ENCODE results near the gene C5orf47.
"Not testable (repeated sequence)": the region's sequence is repeated elsewhere in the genome, so short reads cannot be mapped to it uniquely, and the experiment has no call there.

C5orf47 gene

DNA sequence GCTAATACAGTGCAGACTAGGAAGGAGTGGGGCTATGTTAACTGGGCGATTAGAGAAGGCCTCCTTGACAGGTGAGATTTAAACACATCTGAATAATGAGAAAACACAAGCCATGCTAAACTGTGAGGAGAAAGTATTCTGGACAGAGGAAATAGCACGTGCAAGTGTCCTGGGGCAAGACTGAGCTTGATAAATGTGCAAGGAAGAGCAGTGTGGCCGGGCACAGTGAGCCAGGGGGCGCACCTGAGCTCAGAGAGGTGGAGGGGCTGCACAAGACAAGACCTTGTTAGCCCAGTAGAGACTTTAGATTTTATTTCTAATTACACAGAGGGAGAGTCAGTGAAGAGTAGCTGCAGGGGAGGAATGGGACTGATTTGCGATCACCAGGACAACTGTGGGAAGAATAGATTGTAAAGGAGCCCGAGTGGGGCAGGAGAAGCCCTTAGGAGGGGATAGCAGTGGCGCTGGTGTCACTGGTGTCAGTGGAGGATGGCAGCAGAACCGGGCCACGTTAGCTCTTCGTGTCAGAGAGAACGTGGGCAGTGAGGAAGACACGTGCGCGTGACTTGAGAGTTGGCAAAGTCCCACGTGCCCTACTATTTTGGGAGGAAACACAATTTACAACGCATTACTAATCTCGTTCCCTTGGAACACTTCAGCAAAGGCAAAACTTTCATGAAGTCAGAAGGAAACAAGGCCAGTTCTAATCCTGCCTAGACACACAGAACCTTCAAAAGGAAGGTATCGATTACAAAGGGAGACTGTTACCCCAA is 17.9 kb upstream of the C5orf47 start:
- no peak for DNase-seq (ENCODE audit: low read depth in 2 of 2)

GRCh38 chr5:173971681-173972345 is 17.2 kb upstream of the C5orf47 start:
- no peak for DNase-seq (ENCODE audit: low read depth in 2 of 2)

GRCh38 chr5:173972607-173972924 is 16.4 kb upstream of the C5orf47 start:
- DNase-seq (ENCODE audit: low read depth in 2 of 2) = no peak

DNA sequence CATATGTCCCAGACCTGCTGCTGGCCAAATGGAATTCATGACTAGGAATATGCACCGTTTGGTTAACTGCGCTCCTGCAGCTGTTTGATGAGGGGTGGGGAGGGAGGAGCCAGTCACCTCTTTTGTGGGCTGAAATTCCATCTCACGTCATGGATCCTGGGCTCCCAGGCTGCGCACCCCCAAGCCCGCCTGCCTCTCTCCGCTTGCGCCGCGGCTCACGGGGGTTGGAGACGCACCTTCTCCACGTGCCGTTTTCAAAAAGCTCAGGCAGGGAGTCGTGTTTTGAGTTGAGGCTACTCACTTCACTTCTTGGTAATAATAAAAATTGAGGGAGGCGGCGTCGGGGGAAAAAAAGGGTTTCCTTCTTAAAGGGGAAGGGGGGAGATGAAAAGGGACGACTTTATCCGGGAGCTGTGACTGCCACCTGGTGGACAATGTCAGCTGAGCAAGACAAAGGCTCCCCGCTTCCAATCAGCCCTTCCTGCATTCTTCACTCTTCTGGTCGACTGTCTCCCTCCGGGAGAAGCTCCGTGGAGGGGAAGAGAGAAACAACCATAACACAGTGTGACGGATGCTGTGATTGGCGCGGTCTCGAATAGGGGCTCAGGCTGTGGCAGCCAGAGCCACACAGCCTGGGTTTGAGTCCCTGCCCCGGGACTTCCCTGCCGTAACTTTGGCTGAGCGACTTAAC is 15.9 kb upstream of the C5orf47 start:
- peak; percentile 45 to 48 for DNase-seq (ENCODE audit: low read depth in 2 of 2)

DNA sequence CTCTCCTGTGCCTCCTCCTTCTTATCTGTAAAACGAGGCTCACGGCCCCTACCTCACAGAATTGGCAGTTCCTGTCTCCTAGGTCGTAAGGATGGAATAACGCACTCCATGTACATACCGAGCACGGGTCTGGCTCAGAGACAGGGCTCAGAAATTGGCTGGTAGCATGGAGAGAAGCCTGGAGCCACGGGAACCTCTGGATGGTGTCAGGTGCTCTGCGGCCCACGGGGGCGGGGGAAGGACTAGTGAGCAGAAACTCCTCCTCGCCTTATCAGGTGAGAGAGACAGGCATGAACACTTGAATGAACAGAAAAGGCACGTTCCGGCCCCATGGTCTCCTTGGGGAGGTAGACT is 15.4 kb upstream of the C5orf47 start:
- no peak for DNase-seq (ENCODE audit: low read depth in 2 of 2)

DNA sequence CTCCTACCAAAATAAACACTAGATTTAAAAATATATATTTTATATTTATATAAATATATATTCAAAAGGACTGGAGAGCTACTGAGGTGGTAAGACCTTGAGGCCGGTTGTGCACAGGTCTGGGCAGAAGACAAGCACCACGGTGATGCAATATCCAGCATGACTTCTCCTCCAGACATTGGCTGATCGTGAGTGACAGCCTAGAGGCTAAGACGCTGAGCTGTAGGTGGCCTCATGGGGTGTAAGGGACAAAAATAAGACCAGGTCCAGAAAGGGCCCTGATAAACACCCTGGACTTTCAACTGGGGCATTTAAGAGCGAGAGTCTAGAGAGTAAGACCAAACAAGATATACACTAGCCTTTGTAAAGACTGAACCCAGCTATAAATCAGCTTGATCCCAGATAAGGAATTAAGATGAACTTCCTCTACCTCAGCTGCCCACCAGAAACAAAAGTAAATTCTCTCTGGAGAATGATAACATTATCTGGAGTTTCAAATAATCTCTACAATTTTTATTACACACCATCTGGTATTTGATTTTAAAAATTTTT is 14.2 kb upstream of the C5orf47 start:
- no peak for DNase-seq (ENCODE audit: low read depth in 2 of 2)

- DNase-seq (ENCODE audit: low read depth in 2 of 2) = no peak
Measured at GRCh38 chr5:173981185-173981761, 7.7 kb upstream of the C5orf47 start.

DNA sequence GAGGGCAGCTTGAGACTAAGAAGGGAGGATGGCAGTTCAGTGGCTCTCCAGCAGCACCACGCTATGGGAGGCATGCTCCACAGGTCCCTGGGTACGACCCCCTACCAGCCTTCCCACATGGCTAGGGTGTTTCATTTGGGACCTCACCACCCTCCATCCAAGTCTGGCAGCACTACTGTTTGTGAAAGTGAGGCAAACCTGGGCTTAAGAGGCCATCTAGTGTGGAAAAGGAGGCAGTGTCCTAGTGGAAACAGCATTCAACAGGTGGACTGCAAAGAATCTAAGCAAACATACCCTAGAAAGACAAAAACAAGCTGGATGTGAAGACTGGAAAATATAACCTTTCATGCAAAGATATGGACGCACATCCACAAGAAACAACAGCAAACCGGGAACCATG is 4.8 kb upstream of the C5orf47 start:
- DNase-seq (ENCODE audit: low read depth in 2 of 2) = no peak

- DNase-seq (ENCODE audit: low read depth in 2 of 2) = no peak
Measured at GRCh38 chr5:173989432-173990082, 587 bp downstream of the C5orf47 start.

DNA sequence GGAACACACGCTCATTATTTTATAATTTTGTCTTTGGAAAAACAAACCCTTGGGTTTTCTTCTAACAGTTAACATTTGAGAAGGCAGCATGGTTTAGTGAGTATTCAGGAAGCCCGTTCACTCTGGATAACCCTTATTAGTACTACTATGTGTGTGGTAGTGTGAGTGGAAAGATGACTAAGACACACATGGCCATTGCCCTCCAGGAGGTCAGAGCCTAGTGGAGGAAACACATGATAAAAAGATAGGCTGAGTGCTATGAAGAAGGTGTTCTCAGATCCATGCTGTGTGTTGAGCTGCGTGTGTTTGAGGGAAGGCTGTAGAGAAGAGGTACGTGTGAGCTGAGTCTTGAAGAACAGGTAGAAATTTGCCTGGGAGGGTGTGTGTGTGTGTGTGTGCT is 8.4 kb downstream of the C5orf47 start:
- no peak for DNase-seq (ENCODE audit: low read depth in 2 of 2)

DNA sequence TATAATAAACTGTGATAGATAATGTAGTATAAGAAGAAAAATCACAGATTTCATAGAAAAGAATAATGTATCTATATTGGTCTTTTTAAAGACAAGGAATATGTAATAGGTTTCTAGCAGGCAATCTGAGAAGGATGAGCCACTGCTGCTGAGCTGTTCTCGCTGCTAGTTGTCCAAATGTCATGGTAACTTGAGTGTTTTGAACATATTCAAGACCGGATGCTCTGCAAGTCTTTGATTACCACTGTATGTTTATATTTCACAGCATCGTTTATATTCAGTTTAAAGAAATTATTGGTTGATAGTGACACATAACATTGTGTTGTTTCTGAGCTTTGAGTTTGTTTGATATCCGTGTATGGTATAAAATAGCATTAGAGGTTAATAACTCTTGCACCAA is 9.6 kb downstream of the C5orf47 start:
- no peak for DNase-seq (ENCODE audit: low read depth in 2 of 2)

DNA sequence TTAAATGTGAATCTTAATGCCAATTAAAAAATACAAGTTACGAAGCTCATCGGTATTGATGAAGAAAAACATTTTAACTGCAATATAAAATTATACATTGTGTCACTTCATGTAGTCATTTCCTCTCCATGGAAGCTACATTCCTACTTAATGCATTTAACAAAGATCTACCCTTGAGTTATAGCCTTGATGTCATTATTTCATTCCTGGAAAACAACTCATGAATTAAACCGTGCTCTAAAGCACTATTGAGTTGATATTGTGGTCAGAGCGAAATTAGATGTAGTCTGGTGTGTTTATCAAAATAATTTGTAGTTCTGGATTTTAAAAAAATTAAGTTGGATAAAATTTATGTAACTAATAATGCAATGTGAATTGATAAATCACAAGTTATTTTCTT is 11.1 kb downstream of the C5orf47 start:
- DNase-seq (ENCODE audit: low read depth in 2 of 2) = no peak

DNA sequence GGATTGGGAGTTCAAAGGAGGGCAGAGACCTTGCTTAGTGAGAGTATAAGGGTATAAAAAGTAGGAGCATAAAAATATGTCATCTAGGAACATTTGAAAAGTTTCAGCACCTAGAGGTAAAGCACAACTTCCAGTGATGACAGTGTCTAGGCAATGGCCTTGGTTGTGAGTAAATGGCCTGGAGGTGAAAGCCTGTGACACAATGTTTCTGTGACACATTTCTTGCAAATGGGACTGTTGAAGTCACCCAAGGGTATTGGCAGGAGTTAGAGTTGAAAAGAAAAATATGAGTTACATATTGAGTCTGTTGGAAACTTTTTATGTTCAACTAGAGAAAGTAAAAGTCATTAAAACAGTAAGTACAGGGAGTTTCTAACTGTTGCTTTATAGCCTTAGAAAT is 14.8 kb downstream of the C5orf47 start:
- DNase-seq (ENCODE audit: low read depth in 2 of 2) = no peak

GRCh38 chr5:174008922-174009321 is 20.0 kb downstream of the C5orf47 start:
- no peak for DNase-seq (ENCODE audit: low read depth in 2 of 2)

DNA sequence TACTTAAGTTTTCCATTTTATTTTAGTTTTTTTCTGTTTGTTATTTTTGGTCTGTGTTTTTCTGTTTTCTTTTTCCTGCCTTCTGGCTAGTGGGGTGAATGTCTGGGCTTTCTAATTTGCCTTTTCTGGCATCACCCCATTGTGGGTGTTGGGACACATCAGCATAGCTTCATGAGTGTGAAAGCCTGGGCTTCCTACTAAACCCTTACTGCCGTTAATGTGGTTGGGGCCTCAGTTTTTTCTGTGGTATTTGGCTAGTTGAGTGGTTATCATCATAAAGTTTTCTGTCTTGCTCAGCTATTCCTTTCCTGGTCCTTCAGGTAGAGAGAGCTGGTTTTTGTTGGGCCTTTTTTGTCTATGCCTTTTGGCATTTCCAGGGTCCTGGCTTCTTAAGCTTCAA is 21.4 kb downstream of the C5orf47 start:
- no peak for DNase-seq (ENCODE audit: low read depth in 2 of 2)

- no peak for DNase-seq (ENCODE audit: low read depth in 2 of 2)
Measured at GRCh38 chr5:174011441-174011840, 22.5 kb downstream of the C5orf47 start.

DNA sequence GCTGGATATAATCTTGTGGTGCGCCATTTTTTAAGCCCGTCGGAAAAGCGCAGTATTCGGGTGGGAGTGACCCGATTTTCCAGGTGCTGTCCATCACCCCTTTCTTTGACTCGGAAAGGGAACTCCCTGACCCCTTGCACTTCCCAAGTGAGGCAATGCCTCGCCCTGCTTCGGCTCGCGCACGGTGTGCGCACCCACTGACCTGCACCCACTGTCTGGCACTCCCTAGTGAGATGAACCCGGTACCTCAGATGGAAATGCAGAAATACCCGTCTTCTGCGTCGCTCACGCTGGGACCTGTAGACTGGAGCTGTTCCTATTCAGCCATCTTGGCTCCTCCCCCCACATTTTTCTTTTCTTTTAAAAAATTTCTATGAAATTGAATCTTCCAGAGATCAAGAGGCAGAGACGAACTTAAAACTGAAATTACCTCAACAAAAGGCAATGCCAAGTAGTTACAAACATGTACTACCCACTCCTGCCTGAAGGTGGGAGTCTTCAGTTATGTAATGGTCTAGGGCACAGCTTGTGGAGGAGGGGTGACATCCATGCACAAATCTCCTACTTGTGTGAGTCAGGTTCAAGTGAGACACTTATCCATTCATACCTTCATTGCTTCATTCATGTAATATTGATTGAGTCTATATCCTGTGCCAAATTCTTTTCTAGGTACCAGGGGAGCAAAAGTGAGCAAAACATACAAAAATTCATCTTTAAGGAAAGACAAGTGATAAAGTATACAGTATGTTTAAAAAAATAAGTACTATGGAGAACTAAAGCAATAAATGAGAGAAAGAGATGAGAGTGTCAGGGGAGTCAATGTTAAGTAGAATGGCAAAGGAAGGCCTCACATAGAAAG is 31.3 kb downstream of the C5orf47 start:
- DNase-seq (ENCODE audit: low read depth in 2 of 2) = not testable (repeated sequence)

GRCh38 chr5:174020928-174021304 is 31.9 kb downstream of the C5orf47 start:
- no peak for DNase-seq (ENCODE audit: low read depth in 2 of 2)

- DNase-seq (ENCODE audit: low read depth in 2 of 2) = no peak
Measured at GRCh38 chr5:174022384-174023095, 33.6 kb downstream of the C5orf47 start.

DNA sequence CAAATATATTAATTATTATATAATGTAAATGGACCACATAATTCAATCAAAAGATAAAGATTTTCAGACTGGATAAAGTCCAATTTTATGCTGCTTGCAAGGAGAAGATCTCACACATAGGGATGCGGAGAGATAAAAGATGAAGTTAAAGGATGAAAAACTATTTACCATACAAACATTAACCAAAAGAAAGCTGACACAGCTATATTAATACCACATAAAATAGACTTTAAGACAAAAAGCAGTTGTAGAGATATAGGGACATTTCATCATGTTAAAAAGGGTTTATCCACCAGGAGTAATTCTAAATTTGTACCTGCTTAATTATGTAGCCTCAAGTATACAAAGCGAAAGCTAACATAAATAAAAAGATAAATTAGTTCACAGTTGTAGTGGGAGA is 41.3 kb downstream of the C5orf47 start:
- no peak for DNase-seq (ENCODE audit: low read depth in 2 of 2)

Measured in stimulated activated CD8-positive, alpha-beta memory T cell treated with anti-CD3 and anti-CD28 coated beads, Interleukin-15, amount 100 ng/mL, for 48 hours (primary cell).